ENCODE measurements around the gene MTX2. TPM values are rescaled to one million over a fixed set of nuclear protein-coding genes. Genes with fewer than 3 reads are reported as not detected.
A peak's percentile ranks its signal among the peaks of the same experiment; 100 is the strongest.

MTX2 gene
- total RNA-seq, 1 experiment from 2014 or later, result 28.7 TPM

DNA sequence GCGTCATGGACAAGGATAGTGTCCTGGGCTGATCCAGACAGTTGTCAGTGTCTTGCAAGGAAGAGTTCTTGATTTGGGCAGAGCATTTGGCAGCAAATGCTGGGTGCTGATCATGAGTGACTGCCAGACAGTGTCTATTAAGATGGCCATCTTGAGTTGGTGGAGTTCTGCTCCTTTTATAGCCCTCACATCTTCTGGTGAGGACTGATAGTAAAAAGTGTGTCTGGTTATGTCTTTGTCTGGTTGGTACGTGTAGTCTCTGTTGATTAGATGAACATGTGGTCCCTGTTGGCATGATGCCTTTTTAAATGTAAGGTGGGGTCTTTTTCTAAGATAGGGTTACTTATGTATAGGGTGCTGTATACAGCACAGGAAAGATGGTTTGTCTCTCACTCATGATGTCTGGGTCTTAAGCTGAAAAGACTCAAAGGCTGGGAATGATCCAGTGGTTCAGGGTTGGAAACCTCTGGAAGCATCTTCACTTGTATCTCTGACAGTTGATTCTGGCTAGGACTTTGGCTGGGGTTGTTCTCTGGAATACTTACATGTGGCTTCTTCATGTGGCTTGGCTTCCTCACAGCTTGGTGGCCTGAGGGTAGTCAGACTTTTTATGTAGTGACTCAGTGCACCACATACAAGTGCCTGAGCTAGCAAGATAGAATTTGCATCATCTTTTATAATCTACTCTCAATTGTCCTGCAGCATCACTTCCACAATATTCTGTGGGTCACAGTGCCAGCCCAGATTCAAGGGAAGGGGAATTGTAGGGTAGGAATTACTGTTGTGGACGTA lies 11.8 kb downstream of the MTX2 start:
- no peaks in the 10 kb centered on the region for H3K9me3 ChIP-seq (ENCODE audit: control insufficient read depth, insufficient read depth, low read depth, low read length)
- H3K36me3 ChIP-seq (ENCODE audit: control insufficient read depth, insufficient read depth, low read length), result no peaks in the 10 kb centered on the region
- ATAC-seq (0 out of 2 replicates have a peak, but pooled peaks have one; percentile 34), DNase-seq (ENCODE audit: low read depth, low spot score) (no peak)
- CTCF ChIA-PET, result no interaction called here
- BruUV-seq (replicated peaks), result no TSS peak
- in situ Hi-C loops (cut with HindIII; ENCODE audit: low pct_unique_long_range_greater_than_20kb, low sequenced_read_pairs) (no loop called here), intact Hi-C loops (cut with micrococcal nuclease; ENCODE audit: unreplicated experiment) (no loop called here)
- POLR2A ChIA-PET, result no interaction called here
- no peaks in the 10 kb centered on the region for H3K4me1 ChIP-seq (ENCODE audit: control insufficient read depth, insufficient read depth, low read length)
- H3K27me3 ChIP-seq (ENCODE audit: control insufficient read depth, insufficient read depth, low read length), result no peaks in the 10 kb centered on the region
- no peak overlapping the region for H3K4me3 ChIP-seq (ENCODE audit: low read depth in 2 of 2, low read length in 2 of 2)
- TF ChIP-seq TCF7L2 (IDR thresholded peaks at IDR 0.05; ENCODE audit: low read depth, low read length), result no peak
- no peak for TF ChIP-seq POLR2AphosphoS5 (IDR thresholded peaks at IDR 0.05; ENCODE audit: low read depth, low read length)
- TF ChIP-seq, protein P1, sequence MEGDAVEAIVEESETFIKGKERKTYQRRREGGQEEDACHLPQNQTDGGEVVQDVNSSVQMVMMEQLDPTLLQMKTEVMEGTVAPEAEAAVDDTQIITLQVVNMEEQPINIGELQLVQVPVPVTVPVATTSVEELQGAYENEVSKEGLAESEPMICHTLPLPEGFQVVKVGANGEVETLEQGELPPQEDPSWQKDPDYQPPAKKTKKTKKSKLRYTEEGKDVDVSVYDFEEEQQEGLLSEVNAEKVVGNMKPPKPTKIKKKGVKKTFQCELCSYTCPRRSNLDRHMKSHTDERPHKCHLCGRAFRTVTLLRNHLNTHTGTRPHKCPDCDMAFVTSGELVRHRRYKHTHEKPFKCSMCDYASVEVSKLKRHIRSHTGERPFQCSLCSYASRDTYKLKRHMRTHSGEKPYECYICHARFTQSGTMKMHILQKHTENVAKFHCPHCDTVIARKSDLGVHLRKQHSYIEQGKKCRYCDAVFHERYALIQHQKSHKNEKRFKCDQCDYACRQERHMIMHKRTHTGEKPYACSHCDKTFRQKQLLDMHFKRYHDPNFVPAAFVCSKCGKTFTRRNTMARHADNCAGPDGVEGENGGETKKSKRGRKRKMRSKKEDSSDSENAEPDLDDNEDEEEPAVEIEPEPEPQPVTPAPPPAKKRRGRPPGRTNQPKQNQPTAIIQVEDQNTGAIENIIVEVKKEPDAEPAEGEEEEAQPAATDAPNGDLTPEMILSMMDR (IDR thresholded peaks at IDR 0.05), result no peak
- H3K27ac ChIP-seq (ENCODE audit: low read length), result no peak overlapping the region

DNA sequence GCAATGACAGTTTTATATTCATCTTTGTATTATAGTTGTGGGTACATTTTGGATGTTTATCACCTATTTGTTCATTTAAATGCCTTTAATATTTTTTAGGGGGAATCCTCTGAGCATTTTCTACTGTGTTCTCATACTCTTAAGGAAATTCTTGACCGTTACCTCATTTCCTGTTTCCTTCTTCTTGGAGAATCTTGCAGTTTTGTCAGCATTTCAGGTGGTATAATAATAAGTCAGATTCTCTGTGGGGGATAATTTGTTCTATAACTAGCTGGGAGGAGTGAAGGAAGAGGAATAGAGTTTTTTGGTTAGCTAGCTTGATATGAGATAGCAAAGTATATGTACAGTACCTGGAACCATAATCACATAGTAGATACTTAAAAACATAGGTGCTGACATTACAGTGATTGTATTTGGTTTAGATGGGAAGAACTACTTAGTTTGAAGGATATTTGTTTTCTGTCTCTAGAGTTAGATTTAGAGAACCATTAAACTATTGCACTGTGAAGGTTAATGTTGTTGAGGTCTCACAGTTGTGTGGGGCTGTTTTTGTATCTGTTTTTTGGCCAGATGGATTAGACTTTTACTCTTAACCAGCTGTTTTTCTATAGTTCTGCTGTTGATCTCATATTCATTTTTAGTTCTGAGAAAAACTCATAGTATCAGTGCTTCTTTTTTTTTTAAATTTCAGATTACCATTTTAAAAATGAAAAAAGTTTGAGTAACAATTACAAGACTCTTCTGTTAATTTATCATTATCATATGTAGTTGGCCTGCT lies 14.2 kb downstream of the MTX2 start:
- no peak for DNase-seq (ENCODE audit: low read depth, low spot score)
- in situ Hi-C loops (cut with HindIII; ENCODE audit: low pct_unique_long_range_greater_than_20kb, low sequenced_read_pairs), result no loop called here
- TF ChIP-seq TCF7L2 (IDR thresholded peaks at IDR 0.05; ENCODE audit: low read depth, low read length) (no peak), POLR2AphosphoS5 (IDR thresholded peaks at IDR 0.05; ENCODE audit: low read depth, low read length) (no peak), SIN3A (IDR thresholded peaks at IDR 0.05; ENCODE audit: borderline replicate concordance, insufficient read depth, low read depth, low read length) (no peak)
- TF ChIP-seq, protein P2, sequence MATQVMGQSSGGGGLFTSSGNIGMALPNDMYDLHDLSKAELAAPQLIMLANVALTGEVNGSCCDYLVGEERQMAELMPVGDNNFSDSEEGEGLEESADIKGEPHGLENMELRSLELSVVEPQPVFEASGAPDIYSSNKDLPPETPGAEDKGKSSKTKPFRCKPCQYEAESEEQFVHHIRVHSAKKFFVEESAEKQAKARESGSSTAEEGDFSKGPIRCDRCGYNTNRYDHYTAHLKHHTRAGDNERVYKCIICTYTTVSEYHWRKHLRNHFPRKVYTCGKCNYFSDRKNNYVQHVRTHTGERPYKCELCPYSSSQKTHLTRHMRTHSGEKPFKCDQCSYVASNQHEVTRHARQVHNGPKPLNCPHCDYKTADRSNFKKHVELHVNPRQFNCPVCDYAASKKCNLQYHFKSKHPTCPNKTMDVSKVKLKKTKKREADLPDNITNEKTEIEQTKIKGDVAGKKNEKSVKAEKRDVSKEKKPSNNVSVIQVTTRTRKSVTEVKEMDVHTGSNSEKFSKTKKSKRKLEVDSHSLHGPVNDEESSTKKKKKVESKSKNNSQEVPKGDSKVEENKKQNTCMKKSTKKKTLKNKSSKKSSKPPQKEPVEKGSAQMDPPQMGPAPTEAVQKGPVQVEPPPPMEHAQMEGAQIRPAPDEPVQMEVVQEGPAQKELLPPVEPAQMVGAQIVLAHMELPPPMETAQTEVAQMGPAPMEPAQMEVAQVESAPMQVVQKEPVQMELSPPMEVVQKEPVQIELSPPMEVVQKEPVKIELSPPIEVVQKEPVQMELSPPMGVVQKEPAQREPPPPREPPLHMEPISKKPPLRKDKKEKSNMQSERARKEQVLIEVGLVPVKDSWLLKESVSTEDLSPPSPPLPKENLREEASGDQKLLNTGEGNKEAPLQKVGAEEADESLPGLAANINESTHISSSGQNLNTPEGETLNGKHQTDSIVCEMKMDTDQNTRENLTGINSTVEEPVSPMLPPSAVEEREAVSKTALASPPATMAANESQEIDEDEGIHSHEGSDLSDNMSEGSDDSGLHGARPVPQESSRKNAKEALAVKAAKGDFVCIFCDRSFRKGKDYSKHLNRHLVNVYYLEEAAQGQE (IDR thresholded peaks at IDR 0.05; ENCODE audit: insufficient read depth in 1 of 2, low read depth in 2 of 2, low read length in 1 of 2), result no peak
- TF ChIP-seq, protein P1 (IDR thresholded peaks at IDR 0.05), result no peak
- CTCF ChIA-PET, result no interaction called here
- Histone ChIP-seq H3K4me3 (ENCODE audit: low read depth in 2 of 2, low read length in 2 of 2) (no peak overlapping the region), H3K27ac (ENCODE audit: low read length) (no peak overlapping the region), H3K9me3 (ENCODE audit: control insufficient read depth, insufficient read depth, low read depth, low read length) (no peaks in the 10 kb centered on the region), H3K36me3 (ENCODE audit: control insufficient read depth, insufficient read depth, low read length) (no peaks in the 10 kb centered on the region), H3K27me3 (ENCODE audit: control insufficient read depth, insufficient read depth, low read length) (no peaks in the 10 kb centered on the region), H3K4me1 (ENCODE audit: control insufficient read depth, insufficient read depth, low read length) (no peaks in the 10 kb centered on the region)
- intact Hi-C loops (cut with micrococcal nuclease; ENCODE audit: unreplicated experiment), result no loop called here
- POLR2A ChIA-PET, result no interaction called here
- ATAC-seq, result no peak
- no TSS peak for BruUV-seq (replicated peaks)

Data from Panc1 (cell line).